ENCODE data around the gene B4GALT4.
"Not testable (repeated sequence)": the region's sequence is repeated elsewhere in the genome, so short reads cannot be mapped to it uniquely, and the experiment has no call there.

Gene B4GALT4, protein sequence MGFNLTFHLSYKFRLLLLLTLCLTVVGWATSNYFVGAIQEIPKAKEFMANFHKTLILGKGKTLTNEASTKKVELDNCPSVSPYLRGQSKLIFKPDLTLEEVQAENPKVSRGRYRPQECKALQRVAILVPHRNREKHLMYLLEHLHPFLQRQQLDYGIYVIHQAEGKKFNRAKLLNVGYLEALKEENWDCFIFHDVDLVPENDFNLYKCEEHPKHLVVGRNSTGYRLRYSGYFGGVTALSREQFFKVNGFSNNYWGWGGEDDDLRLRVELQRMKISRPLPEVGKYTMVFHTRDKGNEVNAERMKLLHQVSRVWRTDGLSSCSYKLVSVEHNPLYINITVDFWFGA

DNA sequence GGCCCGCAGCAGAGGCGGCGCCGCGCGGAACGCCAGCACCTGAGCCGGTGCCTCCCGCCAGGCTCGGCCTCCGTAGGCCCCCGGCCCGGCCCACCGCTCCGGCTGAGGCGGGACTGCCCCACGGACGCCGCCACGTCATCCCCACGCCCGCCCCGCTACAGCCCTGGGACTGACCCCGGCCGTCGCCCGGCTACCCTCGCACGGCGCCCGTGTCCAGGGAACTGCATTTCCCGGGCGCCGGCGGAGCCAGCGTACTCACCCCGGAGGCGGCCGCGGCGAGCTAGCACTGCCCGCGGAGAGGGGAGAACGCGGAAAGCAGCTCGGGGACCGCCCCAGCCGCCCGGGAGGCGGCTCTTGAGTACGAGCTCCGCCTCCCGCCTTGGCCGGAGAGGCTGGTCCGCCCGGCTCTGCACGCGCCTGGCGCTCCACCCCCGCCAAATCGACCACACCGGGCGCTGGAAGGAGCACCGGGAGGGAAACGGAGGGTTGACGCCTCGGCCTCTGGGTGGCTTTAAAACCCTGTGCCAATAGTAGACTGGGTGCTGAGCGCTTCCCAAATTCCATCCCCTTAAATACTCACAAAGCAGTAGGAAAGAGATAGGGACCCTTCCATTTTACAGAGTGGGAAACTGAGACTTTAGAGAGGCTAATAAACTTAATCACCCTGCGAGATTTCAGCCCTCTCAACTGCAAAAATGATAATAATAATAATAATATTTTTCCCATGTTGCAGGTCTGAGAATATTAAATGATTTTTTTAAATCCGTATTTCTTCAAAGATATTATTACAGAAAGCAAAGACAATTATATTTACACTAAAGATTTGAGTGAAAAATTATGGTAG, at the start of gene B4GALT4:
Gene B4GALT4, minus strand, starts transcription at position 288 of the 844 bp plus-strand sequence. CDS start 10,779 bp downstream, outside the sequence.
- DNase-seq, result peak; percentile 72

DNA sequence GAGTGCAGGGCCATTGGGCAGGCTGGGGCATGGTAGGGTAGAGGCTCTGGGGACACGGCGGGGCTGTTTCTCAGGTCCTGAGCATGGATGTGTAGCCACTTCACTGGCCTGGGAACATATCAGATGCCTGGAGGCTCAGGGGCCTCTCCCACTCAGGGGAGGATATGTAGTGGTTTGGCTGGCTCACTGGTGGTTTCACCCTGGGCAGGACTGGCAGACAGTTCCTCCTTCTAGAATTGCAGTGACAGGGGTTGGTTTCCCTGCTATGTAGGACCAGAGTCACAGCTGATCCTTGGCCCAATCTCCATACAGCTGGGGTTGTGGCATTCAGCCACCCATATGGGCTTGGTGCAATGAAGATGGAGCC, 48.7 kb upstream of the B4GALT4 start:
- DNase-seq, result no peak

DNA sequence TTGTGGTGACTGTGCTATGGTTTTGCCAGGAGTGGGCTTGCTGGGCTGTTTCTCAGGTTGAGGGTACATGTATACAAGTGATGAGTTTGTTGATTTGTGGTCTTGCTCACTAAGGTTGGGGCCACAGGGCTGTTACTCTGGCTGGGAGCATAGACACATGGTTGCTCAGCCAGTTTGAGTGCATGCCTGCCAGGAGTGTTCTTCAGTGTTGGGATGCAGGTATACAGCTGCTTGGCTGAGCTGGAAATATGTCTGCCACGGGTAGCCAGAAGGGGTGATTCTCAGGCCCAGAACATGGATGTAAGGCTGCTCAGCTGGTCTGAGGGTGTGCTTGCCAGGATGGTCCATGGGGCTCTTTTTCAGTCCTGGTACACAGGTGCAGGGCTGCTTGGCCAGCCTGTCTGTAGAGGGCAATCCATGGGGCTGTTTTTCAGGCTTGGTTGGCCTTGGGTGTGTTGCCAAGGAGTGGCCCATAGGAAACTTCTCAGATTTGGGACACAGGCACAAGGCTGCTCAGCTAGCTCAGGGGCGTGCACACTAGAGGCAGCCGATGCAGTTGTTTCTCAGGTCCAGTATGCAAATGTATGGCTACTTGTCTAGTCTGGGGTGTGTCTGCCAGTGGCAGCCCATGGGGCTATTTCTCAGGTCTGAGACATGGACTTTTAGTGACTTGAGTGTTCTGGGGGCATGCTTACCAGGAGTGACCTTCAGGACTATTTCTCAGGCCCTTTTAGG, 48.2 kb upstream of the B4GALT4 start:
- DNase-seq, result no peak

DNA sequence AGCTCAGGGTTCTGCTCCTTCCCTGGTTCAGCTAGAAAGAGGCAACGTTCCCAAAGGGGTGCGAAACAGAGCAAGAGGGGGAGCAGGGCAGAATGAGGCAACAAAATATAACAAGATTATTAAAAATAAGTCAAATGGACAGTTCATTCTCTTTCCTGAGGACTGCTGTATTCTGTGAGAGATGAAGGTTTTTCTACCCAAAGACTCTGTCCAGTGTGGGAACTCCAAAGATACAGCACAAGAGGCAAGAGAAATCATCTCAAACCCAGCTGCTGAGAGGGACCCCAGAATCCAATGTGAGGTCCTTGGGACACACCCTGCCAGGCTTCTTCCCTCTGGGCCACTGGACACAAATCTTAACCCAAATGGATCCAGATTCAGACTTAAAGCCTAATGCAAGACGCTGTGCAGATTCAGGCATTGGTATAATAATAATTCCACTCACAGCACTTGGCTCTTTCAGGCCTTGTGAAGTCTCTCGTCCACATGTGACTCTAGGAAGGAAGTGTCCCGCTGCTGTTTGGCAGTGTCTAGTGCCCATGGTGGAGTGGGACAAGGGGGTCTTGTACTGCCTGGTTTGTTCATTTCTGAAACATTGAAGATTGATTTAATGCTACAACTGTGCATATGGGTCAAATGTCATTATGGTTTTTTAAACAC, 39.0 kb upstream of the B4GALT4 start:
- no peak for DNase-seq

DNA sequence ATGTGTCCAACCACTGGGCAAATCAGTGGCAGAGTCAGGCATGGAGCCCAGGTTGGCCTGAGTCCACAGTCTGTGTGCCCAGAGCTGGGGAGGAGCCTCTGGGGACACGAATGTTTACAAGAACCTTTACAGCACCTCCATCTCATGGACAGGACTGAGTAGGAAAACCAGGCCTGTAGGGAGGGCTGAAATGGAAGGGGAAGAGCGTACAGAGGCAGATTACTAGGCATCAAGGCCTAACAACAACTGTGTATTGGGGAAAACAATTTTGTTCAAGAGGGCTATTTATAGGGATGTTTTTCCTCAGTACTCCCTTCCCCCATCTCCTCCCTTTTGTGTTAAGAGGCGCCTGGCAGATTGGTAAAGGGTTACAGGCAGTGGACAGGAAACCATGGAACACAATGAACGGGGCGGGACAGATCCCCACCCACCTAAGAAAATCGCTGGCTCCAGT, 38.5 kb upstream of the B4GALT4 start:
- no peak for DNase-seq

DNA sequence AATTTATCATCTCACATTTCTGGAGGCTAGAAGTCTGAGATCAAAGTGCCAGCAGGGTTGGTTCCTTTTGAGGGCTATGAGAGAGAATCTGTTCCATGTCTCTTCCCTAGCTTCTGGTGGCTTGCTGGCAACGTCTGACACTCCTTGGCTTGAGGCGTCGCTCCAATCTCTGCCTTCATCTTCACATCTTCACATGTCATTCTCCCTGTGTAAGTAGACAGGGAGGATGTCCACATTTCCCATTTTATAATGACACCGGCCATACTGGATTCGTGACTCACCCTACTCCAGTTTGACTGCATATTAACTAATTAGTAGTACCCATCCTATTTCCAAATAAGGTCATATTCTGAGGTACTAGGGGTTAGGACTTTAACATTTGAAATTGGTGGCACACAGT, 36.0 kb upstream of the B4GALT4 start:
- no peak for DNase-seq

DNA sequence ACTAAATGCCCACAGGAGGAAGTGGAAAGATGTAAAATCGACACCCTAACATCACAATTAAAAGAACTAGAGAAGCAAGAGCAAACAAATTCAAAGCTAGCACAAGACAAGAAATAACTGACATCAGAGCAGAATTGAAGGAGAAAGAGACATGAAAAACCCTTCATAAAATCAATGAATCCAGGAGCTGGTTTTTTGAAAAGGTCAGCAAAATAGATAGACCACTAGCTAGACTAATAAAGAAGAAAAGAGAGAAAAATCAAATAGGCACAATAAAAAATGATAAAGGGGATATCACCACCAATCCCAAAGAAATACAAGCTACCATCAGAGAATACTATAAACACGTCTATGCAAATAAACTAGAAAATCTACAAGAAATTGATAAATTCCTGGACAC, 29.5 kb upstream of the B4GALT4 start:
- not testable (repeated sequence) for DNase-seq

DNA sequence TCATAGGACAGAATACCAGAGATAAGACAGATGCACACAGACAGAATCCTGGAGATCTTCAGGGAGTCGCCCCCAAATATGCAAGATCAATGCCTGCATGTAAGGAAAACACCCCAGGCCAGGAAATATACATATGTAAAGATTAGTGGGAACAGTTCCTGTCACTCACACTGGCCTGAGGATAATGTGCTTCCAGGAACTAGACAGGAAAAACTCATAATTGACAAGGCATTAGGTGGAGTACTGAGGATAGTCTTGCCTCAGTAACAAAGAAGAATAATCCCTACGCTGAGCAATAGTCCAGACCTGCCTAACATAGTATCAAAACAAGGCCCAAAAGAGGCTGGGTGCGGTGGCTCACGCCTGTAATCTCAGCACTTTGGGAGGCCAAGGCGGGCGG, 20.4 kb upstream of the B4GALT4 start:
- DNase-seq, result no peak

DNA sequence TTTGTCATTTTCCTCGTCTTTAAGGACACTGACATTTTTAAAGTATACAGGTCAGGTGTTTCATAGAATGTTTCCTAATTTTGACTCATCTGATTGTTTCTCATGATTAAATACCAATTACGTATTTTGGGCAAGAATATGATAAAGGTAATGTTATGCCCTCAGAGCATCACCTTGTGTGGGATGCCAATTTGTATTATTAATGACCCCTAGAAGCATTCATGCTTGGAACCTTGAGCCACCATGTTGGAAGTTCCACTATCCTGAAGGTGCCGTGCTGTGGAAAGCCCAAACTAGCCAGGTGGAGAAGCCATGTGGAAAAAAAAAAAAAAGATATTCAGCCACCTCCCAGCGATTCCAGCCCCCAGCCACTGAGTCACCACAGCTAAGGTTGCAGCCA, 19.1 kb upstream of the B4GALT4 start:
- DNase-seq, result no peak

DNA sequence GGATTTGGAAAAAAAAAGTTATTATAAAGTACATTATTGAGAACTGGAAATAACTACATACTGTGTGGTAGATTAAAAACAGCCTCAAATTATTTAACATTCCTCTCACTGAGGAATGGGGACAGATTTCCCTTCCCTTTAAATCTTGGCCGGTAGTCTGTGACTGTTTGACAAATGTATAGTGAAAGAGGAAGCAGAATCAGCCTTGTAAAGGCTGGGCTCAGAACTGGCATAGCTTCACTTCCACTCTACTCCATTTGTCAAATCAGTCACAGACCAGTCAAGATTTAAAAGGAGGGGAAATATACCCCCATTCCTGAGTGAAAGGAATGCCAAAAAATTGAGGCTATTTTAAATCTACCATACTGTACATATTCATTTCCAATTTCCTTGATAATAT, 18.2 kb upstream of the B4GALT4 start:
- no peak for DNase-seq

DNA sequence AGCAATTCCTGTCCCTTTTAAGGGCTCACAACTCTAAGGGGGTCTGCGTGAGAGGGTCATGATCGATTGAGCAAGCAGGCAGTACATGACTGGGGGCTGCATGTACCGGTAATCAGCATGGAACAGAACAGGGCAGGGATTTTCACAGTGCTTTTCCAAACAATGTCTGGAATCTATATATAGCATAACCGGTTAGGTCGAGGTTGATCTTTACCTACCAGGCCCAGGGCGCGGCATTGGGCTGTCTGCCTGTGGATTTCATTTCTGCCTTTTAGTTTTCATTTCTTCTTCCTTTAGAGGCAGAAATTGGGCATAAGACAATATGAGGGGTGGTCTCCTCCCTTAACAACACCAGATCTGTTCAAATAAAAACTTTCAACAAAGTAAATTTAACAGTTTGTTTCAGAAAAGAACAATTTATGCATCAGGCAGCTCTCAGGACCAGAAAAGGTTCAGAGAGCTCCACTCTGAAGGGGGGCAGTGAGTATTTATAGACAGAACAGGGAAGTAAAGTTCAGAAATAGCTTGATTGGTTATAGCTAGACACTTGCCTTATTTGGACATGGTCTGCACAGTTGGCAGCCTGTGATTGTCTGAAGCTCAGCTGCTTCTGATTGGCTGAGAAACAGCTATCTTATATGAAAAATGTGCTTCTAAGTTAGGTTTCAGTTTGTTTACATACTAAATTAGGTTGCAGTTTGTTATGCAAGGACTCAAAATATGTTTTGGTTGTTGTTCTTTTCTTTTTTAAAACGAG, 17.2 kb upstream of the B4GALT4 start:
- no peak for DNase-seq

DNA sequence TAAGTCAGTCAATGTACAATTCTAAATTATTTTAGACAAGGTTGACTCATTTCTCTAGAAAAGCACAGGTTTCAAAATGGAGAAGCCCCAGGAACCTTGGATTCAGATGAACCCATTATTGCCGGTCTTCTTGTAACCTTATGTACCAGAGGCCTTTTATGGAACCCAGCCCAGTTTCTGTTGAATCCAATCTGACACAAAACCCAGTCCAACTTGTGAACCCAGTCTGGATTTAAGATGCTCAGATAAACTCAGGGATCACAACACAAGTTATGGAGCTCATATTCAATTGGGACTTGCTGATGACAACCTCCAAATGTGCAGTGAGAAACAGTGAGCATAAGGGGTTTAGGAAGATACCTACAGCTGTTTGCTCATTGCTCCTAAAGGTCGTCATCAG, 16.4 kb upstream of the B4GALT4 start:
- DNase-seq, result no peak

DNA sequence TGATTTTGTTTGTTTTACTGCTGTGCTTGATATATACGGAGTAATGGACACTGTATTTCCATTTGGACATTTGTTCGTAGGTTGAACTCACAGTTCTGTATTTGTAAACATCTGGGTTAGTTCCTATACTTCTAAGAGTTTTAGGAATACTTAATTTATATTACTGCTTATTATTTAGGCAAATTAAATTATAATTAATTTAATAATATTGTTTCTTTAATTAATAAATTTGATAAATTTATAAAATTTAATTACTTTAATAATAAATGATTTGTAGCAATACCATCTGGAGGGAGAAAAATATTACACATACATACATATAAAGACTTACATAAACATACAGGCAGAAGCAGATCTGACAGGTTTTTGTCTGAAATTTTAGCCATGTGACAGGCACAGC, 14.5 kb upstream of the B4GALT4 start:
- DNase-seq, result no peak

DNA sequence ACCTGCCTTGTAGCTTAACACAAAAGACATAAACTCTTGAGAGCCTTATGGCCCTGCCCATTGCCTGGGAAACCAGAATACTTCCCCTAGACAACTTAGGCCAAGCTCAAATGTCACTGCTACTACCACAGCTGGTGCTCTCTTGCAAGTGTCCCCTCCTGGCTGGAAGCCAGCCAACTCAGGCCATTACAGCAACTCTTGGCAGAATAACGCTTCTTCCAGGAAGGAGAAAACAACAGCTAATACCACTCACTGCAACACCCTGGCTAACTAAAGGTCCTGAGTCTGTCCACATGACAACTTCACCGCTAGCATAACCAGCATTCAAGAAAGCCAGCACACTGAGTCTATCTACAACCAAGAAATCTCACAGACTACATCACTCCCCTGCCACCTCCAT, 5.1 kb upstream of the B4GALT4 start:
- DNase-seq, result no peak

DNA sequence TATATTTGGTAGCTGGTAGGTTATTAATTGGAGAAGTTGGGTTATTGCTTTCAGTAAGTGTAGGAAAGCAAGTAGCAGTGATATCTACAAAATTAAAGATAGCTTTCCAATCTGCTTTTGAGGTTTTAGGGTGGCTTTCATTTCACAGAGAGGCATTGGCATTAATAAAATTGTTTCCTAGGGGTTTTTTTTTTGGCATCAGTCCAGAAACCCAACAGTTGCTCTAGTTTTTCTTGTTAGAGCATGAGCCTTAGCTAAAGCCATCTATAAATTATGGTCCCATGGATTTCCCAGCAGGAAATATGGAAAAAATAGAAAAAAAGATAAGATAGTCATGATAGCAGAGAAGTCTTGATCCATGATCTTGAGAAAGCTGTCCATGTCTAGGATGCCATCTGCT, 3.0 kb upstream of the B4GALT4 start:
- no peak for DNase-seq

DNA sequence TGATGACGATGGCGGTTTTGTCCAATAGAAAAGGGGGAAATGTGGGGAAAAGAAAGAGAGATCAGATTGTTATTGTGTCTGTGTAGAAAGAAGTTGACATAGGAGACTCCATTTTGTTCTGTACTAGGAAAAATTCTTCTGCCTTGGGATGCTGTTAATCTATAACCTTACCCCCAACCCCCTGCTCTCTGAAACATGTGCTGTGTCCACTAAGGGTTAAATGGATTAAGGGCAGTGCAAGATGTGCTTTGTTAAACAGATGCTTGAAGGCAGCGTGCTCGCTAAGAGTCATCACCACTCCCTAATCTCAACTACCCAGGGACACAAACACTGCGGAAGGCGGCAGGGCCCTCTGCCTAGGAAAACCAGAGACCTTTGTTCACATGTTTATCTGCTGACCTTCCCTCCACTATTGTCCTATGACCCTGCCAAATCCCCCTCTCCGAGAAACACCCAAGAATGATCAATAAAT, 2.4 kb upstream of the B4GALT4 start:
- not testable (repeated sequence) for DNase-seq

DNA sequence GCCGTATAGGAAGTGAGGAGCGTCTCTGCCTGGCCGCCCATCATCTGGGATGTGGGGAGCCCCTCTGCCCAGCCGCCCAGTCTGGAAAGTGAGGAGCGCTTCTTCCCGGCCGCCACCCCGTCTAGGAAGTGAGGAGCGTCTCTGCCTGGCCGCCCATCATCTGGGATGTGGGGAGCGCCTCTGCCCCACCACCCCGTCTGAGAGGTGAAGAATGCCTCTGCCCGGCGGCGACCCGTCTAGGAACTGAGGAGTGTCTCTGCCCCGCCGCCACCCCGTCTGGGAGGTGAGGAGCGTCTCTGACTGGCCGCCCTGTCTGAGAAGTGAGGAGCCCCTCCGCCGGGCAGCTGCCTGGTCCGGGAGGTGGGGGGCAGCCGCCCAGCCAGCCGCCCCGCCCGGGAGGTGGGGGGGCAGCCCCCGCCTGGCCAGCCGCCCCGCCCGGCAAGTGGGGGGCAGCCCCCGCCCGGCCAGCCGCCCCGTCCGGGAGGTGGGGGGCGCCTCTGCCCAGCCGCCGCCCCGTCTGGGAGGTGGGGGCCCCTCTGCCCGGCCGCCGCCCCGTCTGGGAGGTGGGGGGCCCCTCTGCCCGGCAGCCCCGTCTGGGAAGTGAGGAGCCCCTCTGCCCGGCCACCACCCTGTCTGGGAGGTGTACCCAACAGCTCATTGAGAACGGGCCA, 1.8 kb upstream of the B4GALT4 start:
- DNase-seq, result not testable (repeated sequence)

DNA sequence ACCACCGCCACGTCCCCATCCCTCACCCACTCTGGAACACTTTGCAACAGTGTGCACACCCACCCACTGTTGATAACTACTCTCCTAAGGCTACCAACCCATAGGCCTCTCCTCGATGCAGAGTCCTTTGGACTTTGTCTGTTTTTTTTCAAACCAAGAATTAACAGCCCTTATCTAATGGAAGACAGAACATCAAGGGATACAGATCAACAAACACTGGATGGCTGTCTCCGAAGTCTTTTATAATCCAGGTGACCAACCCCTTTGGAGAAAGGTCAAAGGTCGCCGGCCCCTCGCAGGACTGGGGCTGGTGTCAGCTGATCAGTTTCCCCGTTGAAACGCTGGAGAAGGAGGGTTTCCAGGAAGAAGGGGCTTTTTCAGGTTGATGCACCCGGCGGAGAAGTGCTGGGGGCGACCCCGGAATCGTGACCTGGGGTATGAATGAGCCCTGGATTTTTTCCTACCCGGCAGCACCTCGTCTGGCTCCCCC, 532 bp downstream of the B4GALT4 start:
- DNase-seq, result peak; percentile 44

DNA sequence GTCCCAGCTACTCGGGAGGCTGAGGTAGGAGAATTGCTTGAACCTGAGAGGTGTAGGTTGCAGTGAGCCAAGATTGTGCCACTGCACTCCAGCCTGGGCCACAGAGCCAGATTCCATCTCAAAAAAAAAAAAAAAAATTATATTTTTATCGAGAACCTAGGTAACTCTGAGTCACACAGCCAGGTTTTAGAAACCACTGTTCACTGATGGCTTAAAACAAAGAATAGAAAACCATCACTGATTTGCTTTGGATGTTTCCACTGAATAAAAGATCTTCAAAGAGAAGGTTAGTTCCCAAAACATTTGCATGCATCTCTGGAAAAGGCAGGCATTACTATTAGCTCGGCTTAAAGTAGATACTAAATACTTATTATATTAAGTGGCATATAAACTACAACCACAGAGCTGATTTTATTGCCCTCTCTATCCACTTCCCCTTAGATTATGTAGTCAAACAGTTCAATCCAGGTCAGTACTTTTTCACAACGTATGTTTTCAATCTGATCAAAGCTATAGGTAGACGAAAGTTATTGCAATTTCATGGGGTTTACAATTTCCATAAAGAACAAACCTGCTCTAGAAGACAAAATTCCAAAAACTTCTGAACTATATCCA, 1.4 kb downstream of the B4GALT4 start:
- no peak for DNase-seq

DNA sequence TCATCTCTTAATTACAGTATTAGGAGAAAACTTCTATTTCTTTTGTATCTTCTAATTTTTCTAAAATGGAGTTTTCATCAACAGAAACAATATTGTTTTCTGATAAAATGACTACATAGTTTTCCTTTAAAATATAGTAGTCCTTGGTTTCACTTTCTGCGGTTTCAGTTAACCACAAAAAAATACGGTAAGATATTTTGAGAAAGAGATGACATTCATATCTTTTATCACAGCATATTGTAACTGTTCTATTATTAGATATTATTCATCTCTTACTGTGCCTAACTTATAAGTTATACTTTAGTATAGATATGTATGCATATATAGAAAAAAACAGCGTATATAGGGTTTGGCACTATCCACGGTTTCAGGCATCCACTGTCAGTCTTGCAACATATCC, 2.3 kb downstream of the B4GALT4 start:
- no peak for DNase-seq

DNA sequence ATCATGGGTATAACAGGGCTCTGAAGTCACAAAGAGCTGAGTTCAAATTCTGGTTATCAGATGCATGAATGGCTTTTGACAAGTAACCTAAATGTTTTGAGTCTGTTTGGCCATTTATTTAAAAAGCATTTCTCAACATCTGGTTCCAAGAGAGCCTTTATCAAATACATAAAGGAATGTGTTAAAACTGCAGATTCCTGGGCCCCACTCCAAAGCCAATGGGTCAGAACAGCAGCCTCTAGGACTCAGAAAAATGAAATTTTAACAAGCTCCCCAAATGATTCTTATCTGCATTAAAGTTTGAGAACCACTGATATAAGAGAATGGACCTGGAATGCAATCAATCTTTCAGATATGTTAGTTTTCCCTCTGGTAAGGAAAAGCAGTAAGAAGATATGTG, 3.4 kb downstream of the B4GALT4 start:
- DNase-seq, result no peak

Data from CD4-positive, alpha-beta T cell treated with Interleukin-21 for 1 hour (primary cell).